IPS DF 4.7 (cell line): ENCODE measurements around the gene GAB2.

Experiments used
- DNase-seq: peaks from one replicate; pipeline ENCODE4 v3.0.0-alpha.2; 2013; ENCODE audit warnings: low spot score; ENCODE audit errors: extremely low read depth

GAB2 gene

GRCh38 chr11:78402847-78403246 is 14.8 kb downstream of the GAB2 start:
- no peak for DNase-seq

DNA sequence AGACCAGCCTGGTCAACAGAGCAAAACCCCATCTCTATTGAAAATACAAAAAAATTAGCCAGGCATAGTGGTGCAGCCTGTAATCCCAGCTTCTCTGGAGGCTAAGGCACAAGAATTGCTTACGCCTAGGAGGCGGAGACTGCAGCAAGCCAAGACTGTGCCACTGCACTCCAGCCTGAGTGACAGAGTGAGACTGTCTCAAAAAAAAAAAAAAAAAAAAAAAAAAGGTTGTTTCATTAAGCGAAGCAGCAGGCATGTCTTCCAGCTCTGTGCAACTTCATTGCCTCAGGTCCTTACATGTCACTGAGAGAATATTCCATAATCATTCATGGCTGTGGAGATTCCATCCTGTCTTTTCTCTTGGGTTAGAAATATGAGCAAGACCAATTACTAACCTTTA is 16.9 kb downstream of the GAB2 start:
- DNase-seq = no peak

DNA sequence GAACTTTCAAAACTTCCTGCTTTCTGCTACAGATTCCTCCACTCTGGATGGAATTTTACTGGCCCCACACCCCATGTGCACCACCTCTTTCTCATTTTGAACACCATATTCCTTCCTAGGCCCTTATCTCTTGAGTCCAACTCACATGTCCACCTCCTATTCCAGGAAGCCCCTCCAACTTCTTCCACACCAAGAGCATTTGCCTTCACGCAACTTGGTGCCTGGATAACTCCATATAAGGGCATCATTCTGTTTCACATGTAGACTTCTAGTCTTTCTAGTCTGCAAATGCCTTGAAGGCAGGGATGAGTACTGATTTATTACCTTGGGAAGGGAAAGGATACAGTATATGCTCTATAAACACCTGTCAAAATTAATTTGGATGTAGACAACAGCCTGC is 17.5 kb downstream of the GAB2 start:
- no peak for DNase-seq

DNA sequence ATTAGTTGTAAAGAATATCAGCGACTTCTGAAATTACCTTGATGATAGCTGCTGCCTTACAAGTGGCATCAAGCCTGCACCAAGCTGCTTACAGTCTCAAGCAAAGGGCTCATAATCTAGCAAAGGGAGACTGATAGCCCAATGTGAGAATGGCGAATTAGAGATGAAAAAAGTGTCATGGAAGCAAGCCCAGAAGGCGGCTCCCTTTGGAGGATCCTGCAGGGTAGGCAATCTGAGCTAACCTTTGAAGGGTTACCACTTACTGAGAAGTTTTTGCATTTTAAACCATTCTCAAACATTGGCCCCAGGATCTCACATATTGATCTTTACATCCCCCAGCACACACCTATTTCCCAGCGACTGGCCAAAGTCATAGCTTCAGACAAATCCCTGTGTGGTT is 18.5 kb downstream of the GAB2 start:
- DNase-seq = no peak

GRCh38 chr11:78398715-78399114 is 18.9 kb downstream of the GAB2 start:
- no peak for DNase-seq

DNA sequence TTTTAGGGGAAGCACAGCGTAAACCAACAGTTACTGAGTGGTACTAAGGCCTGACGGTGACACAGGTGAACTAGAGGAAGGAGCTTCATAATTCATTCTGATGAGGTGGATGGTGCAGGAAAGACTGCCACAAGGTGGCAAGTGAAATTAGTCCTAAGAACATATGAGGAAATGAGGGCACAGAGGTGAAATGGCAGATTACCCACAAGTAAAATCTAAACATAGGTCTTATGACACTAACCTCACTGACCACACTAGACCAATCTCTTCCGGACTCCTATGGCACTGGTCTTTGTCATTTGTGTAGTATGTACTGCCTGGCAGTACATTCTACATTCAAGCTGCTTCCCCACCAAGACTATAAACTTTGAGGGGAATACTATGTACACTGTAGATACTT is 20.2 kb downstream of the GAB2 start:
- no peak for DNase-seq

DNA sequence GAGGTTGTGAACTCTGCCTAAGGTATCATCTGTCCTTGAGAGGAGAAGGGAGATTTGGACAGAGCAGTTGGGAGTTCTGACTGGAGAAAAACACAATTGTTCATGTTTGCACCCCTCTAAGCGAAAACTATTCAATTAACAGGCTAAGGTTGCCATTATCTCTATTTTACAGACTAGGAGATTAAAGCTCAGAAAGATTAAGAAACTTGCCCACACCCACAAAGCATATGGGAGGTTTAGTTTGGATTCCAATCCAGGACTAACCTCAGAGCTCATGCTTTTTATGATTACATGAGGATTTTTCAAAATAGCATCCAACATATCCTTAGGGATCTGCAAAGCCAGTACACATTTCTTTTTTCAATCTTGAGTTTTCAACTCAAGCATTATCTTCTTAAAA is 22.0 kb downstream of the GAB2 start:
- no peak for DNase-seq

DNA sequence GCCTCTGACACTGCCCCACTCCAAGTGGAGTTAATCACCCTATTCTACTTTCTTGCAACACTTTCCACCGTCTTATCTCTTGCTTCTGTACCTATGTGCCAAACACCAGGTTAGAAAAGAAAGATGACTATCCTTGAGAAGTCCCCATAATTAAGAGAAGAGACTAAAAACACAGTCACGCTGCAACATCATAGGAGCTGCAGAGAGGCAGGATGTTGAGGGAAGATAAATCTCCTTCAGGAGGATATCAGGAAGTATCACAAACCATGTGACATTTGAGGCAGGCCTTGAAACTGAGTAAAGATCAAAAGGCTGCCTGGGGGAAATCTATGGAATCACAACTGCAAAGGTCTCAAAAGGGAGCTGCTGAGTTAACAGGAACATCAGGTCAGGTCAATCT is 24.8 kb downstream of the GAB2 start:
- DNase-seq = no peak

- DNase-seq = no peak
These were observed 26.2 kb downstream of the GAB2 start for GRCh38 chr11:78391424-78391823.

GRCh38 chr11:78390809-78391208 is 26.8 kb downstream of the GAB2 start:
- DNase-seq = no peak

- no peak for DNase-seq
These were observed 31.2 kb downstream of the GAB2 start for GRCh38 chr11:78386215-78386941.

DNA sequence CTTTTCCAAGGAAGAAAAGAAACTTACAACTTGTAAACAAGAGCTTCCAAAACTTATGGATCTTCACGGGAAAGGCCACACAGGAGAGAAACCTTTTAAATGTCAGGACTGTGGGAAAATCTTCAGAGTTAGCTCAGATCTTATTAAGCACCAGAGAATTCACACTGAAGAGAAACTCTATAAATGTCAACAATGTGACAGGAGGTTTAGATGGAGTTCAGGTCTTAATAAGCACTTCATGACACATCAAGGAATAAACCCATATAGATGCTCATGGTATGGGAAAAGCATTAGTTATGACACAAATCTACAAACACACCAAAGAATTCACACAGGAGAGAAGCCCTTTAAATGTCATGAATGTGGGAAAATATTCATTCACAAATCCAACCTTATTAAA is 32.4 kb downstream of the GAB2 start:
- DNase-seq = no peak

DNA sequence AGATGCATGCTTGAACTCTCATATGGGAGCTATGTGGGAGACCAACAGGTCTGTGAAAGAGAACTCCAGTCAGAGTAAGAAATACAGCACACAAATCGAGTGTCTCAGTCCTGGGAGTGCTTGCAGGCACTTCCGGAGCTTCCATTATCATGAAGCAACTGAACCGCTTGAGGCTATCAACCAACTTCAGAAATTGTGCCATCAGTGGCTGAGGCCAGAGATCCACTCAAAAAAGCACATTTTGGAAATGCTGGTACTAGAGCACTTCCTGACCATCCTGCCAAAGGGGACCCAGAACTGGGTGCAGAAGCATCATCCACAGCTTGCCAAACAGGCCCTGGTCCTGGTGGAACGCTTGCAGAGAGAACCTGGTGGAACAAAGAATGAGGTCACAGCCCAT is 33.4 kb downstream of the GAB2 start:
- no peak for DNase-seq

- no peak for DNase-seq
These were observed 35.8 kb downstream of the GAB2 start for GRCh38 chr11:78381865-78382264.

DNA sequence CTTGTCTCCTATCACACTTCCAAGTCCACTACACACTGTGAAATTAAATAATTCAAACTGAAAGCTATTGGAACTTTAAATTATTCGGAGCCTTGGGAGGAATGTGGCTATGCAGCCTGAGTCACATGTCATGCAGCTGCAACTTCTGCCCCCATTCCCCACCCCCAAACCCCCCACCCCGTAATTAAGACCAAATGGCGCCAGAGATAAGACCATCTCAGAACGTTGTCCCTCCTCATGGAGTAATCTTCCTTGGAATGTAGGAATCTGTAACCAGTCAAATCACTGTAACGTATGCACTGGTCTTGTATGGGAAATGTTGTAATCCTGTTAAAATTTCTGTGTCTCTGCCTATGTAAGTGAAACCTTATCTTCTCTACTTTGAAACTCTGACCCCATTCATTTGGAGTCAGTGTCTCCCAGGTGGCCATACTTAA is 37.0 kb downstream of the GAB2 start:
- no peak for DNase-seq

DNA sequence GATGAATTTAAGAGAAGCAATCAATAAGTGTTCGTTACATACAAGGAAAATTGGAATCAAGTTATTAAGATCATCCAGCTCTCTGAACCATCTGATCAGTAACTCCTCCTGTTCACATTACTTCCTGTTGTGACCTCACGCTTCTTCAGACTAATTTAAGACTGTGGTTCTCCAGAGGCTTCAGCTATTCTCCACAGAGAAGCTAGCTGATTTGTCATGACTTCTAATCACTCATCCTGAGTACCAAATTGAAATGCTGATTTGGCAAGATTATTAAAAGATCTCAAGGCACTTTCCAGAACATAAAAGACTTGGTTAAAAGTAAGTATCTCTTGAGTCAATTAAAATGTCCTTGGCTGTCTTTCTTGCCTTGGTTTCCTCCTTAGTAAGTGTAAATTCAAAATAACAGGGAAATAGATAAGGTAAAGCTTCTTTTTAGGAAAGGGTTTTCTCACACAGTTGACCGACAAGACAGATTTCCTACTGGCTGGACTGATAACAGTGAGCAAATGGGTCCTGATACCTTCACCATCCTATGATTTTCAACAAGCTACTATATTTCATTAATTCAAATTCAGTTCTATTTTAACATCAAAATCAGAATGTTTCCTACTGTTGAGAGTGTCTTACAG is 38.5 kb downstream of the GAB2 start:
- no peak for DNase-seq

GRCh38 chr11:78377625-78378418 is 39.8 kb downstream of the GAB2 start:
- DNase-seq = no peak

DNA sequence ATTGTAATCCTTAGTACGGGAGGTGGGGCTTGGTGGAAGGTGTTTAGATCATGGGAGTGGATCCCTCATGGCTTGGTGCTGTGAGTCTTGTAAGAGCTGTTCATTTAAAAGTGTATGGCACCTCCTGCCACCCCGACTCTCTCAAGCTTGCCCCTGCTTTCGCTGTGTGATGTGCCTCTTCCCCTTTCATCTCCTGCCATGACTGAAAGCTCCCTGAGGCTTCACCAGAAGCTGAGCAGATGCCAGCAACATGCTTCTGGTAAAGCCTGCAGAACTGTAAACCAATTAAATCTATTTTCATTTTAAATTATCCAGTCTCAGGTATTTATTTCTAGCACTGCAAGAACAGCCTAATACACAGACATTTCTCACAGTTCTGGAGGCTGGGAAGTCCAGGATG is 40.8 kb downstream of the GAB2 start:
- no peak for DNase-seq

DNA sequence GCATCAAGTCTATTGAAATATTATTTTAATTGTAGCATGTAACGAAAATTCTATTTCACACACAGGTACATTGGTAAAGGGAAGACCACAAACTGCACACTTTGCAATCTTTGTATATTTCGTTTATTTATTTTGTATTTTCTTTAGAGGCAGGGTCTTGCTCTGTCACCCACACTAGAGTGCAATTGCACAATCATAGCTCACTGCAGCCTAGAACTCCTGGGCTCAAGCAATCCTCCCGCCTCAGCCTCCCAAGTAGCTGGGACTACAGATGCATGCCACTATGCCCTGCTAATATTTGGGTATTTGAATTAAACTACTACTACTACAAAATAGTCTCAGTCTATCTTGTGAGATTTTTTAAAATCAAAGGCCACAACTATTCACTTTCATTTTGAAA is 42.7 kb downstream of the GAB2 start:
- DNase-seq = no peak

DNA sequence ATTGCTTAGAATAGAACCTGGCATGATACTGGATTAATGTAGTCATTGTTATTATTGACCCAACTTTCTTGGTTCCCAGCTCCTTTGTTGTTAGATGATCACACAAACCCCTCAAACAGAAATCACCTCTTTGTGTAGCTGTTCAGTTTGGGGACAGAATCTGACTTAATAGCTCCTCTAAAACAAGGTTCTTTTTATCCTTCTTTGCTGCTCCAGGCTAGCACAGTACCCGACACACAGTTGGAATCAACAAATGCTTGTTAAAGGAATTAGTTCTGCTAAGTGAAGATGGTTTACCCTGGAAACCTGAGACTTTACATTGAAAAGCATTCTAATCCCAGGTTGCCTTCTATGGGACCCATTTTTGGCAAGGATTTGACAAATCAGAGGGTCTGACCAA is 43.9 kb downstream of the GAB2 start:
- DNase-seq = no peak

GRCh38 chr11:78372114-78372768 is 45.4 kb downstream of the GAB2 start:
- DNase-seq = no peak
